NCI-H2196 (cell line): ENCODE measurements around the gene SHANK1.
"Not testable (repeated sequence)": the region's sequence is repeated elsewhere in the genome, so short reads cannot be mapped to it uniquely, and the experiment has no call there.

ENCODE experiments used
- DNase-seq: peaks from one replicate; lab custom pipeline; 2025; ENCODE audit not compliant: unreplicated experiment; lab: John Stamatoyannopoulos, UW

The SHANK1 gene

DNA sequence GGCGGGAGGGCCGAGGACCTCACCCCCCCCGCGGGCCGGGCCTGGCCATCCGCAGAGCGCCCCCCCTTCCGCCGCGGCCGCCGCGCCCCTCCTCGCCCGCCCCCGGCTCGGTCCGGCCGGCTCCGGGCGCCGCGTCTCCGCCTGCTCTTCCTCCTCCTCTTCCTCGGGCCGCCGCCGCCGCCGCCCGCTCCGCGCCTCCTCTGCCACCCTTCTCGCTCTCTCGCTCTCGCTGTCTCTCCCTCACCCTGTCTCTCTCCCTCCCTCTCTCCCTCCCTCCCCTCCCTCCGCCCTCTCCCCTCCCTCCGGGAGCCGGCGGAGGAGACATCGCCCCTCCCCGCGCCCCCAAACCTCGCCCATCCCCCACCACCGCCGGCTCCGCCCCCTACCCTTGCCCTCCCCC lies at the start of gene SHANK1:
Gene SHANK1 (minus strand): TSS at position 237 of the 400 bp plus-strand sequence. CDS start 2,883 bp downstream, outside the sequence.
- no peak for DNase-seq

- DNase-seq = no peak
Observed at GRCh38 chr19:50768277-50768676, 48.7 kb upstream of the SHANK1 start.

- not testable (repeated sequence) for DNase-seq
Observed at GRCh38 chr19:50767263-50767662, 47.7 kb upstream of the SHANK1 start.

GRCh38 chr19:50766746-50767145 lies 47.1 kb upstream of the SHANK1 start:
- not testable (repeated sequence) for DNase-seq

GRCh38 chr19:50764409-50764808 lies 44.8 kb upstream of the SHANK1 start:
- DNase-seq = no peak

DNA sequence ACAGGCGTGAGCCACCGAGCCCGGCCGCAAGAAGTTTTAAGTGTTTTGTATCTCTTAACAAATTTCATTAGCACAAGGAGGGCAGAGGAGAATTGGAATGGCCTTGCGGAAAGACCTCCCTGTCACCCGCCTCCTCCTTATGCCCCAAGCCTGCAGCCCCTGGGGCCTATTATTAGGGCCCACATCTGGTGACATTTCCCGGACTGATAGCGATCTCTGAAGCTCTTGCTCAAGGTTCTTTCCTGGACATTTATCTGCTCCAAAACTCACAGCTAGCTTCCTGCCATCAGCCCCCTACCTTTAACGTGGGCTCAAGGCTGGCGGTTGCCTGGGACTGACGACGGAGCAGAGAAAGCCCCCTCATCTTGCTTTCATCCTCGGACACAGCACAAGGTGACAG lies 43.9 kb upstream of the SHANK1 start:
- DNase-seq = not testable (repeated sequence)

DNA sequence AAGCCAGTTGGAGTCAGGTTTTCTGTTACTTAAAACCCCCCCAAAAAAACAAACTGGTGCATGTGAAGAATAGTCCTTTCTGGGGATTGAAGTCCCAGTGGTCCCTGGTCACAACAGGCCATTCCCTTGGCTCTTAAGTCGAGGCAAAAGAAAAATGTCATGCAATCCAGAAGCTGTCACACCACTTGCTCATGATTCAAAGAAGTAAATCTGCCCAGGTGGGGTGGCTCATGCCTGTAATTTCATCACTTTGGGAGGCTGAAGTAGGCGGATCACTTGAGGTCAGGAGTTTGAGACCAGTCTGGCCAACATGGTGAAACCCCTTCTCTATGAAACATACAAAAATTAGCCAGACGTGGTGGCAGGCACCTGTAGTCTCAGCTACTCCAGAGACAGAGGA lies 41.9 kb upstream of the SHANK1 start:
- DNase-seq = not testable (repeated sequence)

DNA sequence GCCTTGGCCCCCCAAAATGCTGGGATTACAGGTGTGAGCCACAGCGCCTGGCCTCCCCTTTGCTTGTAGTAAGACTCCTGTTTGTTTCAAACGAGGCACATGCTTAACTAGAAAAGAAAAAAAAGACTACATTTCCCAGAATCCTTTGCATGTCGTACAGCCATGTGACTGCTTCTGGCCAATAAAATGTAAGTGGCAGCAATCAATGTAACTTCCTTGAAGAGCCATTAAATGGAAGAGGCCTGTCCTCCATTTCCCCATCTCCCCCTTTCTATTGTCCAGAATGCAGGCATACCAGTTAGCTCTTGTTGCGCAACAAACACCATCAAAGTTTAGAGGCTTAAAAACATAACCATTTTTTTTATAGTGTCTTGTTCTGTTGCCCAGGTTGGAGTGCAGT lies 40.3 kb upstream of the SHANK1 start:
- DNase-seq = peak; percentile 41

DNA sequence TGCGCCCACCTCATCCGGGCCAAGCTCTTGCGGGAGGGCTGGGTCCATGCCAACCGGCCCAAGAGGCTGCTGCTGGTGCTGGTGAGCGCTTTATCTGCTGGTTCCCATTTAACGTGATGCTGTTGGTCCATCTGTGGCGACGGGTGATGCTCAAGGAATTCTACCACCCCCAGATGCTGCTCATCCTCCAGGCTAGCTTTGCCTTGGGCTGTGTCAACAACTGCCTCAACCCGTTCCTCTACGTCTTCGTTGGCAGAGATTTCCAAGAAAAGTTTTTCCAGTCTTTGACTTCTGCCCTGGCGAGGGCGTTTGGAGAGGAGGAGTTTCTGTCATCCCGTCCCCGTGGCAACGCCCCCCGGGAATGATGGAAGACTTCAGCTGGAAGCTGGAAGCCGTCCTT lies 39.5 kb upstream of the SHANK1 start:
- DNase-seq = not testable (repeated sequence)

- not testable (repeated sequence) for DNase-seq
Observed at GRCh38 chr19:50757624-50758023, 38.0 kb upstream of the SHANK1 start.

GRCh38 chr19:50756244-50756643 lies 36.6 kb upstream of the SHANK1 start:
- DNase-seq = not testable (repeated sequence)

GRCh38 chr19:50753879-50754278 lies 34.3 kb upstream of the SHANK1 start:
- no peak for DNase-seq

DNA sequence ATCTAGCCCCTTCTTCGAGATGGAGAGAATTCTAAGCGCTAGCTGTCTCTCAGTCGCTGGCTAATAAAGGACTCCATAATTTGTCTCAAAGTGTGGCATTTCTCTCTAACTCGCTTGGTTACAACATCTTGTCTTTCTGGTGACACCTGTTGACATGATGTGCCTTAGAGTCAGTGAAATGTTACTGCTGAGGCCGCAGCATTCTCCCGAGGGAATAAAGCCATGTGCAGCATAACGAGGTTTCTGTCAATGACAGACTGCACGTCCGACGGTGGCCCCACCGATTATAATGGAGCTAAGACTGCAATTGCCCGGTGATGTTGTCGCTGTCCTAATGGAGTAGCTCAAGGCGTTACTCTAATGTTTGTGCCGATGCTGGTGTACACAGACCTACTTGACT lies 30.4 kb upstream of the SHANK1 start:
- DNase-seq = no peak

GRCh38 chr19:50749490-50749889 lies 29.9 kb upstream of the SHANK1 start:
- DNase-seq = no peak

- not testable (repeated sequence) for DNase-seq
Observed at GRCh38 chr19:50747141-50747540, 27.5 kb upstream of the SHANK1 start.

DNA sequence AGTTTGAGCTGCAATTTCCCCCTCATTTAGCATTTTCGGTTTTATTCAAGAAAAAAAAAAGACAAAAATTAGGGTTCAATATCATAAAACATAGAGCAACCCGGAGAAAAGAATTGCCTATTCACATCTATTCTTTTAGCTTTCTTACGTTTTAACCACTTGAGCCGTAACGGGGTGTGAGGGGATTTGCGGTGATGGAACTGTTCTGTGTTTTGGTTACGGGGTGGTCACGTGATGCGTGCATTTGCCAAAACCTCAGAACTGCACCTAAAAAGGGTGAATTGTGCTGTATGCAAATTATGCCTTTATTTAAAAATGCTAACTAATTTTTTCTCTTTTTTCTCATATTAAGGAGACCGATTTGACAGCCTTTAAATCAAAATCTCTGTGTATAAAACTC lies 25.6 kb upstream of the SHANK1 start:
- DNase-seq = no peak

GRCh38 chr19:50743537-50743936 lies 23.9 kb upstream of the SHANK1 start:
- DNase-seq = no peak

DNA sequence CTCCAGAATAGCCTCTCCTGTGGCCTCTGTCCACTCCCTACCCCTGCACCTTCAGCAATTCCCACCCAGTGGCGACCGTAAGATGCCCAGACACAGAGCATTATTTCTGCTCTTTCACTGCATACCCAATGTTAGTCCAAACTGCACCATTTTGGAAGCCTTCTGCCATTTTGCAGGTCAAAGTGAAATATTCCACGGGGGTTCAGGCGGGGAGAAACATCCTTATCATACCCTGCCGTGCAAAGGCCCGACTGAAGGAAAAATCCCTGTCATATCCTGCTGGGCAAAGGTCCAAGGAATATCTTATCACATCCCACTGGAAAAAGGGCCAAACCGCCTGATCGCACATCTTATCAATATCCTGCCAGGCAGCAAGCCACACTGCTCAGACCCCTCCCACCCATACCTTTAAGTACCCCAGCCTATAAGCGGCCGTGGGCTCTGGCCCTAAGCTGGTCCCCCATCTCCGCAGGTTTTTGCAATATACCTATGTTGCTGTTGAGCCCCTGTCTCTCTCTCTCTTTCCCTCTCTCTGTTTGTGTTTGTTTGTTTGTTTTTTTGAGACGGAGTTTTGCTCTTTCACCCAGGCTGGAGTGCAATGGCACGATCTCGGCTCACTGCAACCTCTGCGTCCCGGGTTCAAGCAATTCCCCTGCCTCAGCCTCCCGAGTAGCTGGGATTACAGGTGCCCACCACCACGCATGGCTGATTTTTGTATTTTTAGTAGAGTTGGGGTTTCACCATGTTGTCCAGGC lies 21.8 kb upstream of the SHANK1 start:
- no peak for DNase-seq

GRCh38 chr19:50739914-50740426 lies 20.4 kb upstream of the SHANK1 start:
- DNase-seq = no peak

GRCh38 chr19:50739132-50739913 lies 19.7 kb upstream of the SHANK1 start:
- DNase-seq = no peak

DNA sequence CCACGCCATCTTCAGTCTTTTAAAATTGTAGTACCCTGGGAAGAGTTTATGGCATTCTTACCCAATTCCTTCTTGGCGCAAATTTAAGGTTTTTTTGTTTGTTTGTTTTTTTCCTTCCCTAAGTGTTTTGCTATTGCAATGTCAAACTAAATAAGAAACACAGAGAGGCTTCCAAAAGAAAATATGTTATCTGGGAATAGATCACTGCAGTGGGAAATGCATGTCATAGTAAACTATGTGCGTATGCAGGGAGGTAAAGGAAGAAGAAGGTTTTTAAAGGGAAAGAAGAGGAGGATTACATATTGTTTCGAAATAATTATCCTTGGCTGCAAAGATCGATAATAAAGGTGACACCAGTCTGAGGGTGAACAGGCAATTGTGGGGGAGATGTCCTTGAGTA lies 16.7 kb upstream of the SHANK1 start:
- no peak for DNase-seq

DNA sequence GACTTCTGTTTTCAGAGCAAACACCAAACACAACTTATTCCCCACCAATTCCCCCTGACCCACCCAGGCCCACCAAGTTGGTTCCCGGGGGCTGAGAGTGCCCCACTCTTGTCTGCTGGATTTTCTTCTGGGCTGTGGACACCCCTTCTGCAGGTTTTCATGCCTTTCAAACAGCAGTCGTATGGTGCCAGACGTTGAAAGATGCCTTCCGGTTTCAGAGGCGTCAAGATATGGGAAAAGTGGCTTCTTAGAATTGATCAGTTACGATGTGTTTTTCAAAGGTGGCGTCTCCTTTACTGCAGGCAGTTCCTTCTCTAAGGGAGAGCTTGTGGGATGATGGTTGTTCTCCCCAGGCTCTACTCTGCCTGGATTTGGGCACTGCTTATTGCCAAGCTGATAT lies 16.3 kb upstream of the SHANK1 start:
- no peak for DNase-seq
